Fibroblast of lung (primary cell): ENCODE data around the gene ANKRD65. TPM values are rescaled to one million over a fixed set of nuclear protein-coding genes. Genes with fewer than 3 reads are reported as not detected.

Experiments
- DNase-seq, 2 donors: peaks; one replicate each; pipeline versions ENCODE4 v3.0.0 to v3.0.0-alpha.2; 2010; ENCODE audit warnings: low read depth in 2 of 2
- H2AFZ ChIP-seq: 2 replicates; pipeline ENCODE4 v1.5.1; 2012; ENCODE audit warnings: low read length, control low read depth, inconsistent platforms
- H3K27ac ChIP-seq: 2 replicates; pipeline ENCODE4 v1.5.1; 2011; ENCODE audit warnings: low read length, control low read depth; ENCODE audit not compliant: insufficient read depth
- H3K27me3 ChIP-seq: 2 replicates; pipeline ENCODE4 v1.5.1; 2011; ENCODE audit warnings: mild to moderate bottlenecking, low read length; ENCODE audit not compliant: control insufficient read depth, insufficient read depth
- H3K36me3 ChIP-seq: 2 replicates; pipeline ENCODE4 v1.5.1; 2011; ENCODE audit warnings: low read length; ENCODE audit not compliant: control insufficient read depth, insufficient read depth
- H3K4me1 ChIP-seq: 2 replicates; pipeline ENCODE4 v1.5.1; 2011; ENCODE audit warnings: low read length; ENCODE audit not compliant: control insufficient read depth, insufficient read depth; ENCODE audit errors: extremely low read depth
- H3K4me2 ChIP-seq: 2 replicates; pipeline ENCODE4 v1.5.1; 2011; ENCODE audit warnings: low read length, control low read depth; ENCODE audit not compliant: insufficient read depth; ENCODE audit errors: extremely low read depth
- H3K4me3 ChIP-seq, 4 experiments: fragments of 200-600 bp in 1 of 4; sonication (generic) in 1 of 4; replicated peaks in 1 of 4; 2 replicates each; pipeline ENCODE4 v1.5.1; 2011 to 2016; ENCODE audit warnings: low read length in 4 of 4, low read depth in 3 of 4, mild to moderate bottlenecking in 3 of 4, control low read depth in 2 of 4, inconsistent platforms in 1 of 4, mixed read lengths in 1 of 4; ENCODE audit not compliant: insufficient read depth in 1 of 4; ENCODE audit errors: control extremely low read depth in 1 of 4
- H3K79me2 ChIP-seq: 2 replicates; pipeline ENCODE4 v1.5.1; 2012; ENCODE audit warnings: mild to moderate bottlenecking, low read length, inconsistent platforms; ENCODE audit not compliant: control insufficient read depth, insufficient read depth
- H3K9ac ChIP-seq: 2 replicates; pipeline ENCODE4 v1.5.1; 2011; ENCODE audit warnings: mild to moderate bottlenecking, low read length, control low read depth; ENCODE audit not compliant: insufficient read depth
- H3K9me3 ChIP-seq: 2 replicates; pipeline ENCODE4 v1.5.1; 2012; ENCODE audit warnings: low read depth, low read length; ENCODE audit not compliant: control insufficient read depth, insufficient read depth
- H4K20me1 ChIP-seq: 2 replicates; pipeline ENCODE4 v1.5.1; 2011; ENCODE audit warnings: low read length; ENCODE audit not compliant: control insufficient read depth, insufficient read depth; ENCODE audit errors: extremely low read depth
- EZH2 ChIP-seq: IDR thresholded peaks from 2 replicates; pipeline ENCODE4 v1.5.1; 2012; ENCODE audit warnings: low read length, control low read depth, mild to moderate bottlenecking; ENCODE audit errors: missing control alignments
- polyA plus RNA-seq, 2 donors: library from polyadenylated mRNA; depleted of rRNA in 1 of 2; stranded (reverse) in 1 of 2; unstranded in 1 of 2; fragments of >200 nt; gene quantifications; 2 replicates each; pipeline ENCODE4 v1.2.1, GENCODE V29; 2011 to 2012; ENCODE audit warnings: missing spikeins in 1 of 2
- total RNA-seq: library from RNA; depleted of rRNA; stranded (reverse); fragments of >200 nt; gene quantifications from 2 replicates; pipeline ENCODE4 v1.2.1, GENCODE V29; 2014
- TF ChIP-seq, protein P1 (sequence below), 2 donors: IDR thresholded peaks in 1 of 2; conservative IDR thresholded peaks in 1 of 2; 1 replicate in 1 of 2; 2 replicates in 1 of 2; pipeline ENCODE4 v1.5.1; 2011 to 2012; ENCODE audit warnings: low read length in 2 of 2, control low read depth in 1 of 2, inconsistent platforms in 1 of 2, low read depth in 1 of 2, mild to moderate bottlenecking in 1 of 2

The ANKRD65 gene
- total and polyA plus RNA-seq, 2 donors (not counting 1 experiment from before 2014, with no cell fraction given), result 0.84 to 2.0 TPM

DNA sequence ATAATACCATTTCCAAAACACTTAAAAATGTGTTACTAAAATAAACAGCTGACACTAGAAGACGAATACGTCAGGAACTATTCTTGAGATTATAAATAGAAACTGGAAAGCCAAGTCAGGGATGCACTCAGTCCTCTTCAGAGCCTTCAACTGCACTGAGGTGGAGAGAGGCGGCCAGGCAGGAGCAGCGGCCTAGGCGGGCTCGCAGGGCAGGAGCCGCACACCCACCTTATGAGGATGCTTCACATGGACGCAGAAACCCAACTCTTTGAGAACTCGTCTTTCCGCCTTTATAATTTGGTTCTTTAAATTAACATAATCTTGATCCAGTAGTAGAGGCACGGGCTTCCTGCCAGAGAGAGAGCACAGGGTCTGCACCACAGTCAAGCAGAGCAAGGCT lies 25.9 kb downstream of the ANKRD65 start:
- no peak for DNase-seq
- H4K20me1 ChIP-seq, result no peaks in the 10 kb centered on the region
- peaks cover 38% of the 10 kb centered on the region for H3K36me3 ChIP-seq

DNA sequence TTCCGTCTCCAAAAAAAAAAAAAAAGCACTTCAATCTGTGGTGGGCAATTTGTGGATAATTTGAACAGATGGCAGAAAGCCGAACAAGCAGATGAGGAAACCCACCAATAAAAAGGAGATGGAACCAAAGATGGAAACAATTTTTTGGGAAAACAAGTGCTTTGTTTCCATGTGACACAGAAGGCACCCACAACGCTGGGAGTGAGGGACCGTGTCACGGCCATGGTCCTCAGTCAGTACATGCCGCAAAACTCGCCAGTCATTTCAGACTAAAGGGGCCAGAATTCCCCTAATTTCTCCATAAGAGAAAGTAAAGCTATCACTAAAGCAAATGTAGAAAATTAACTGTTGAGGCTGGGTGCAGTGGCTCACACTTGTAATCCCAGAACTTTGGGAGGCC lies 27.0 kb downstream of the ANKRD65 start:
- TF ChIP-seq, protein P1, sequence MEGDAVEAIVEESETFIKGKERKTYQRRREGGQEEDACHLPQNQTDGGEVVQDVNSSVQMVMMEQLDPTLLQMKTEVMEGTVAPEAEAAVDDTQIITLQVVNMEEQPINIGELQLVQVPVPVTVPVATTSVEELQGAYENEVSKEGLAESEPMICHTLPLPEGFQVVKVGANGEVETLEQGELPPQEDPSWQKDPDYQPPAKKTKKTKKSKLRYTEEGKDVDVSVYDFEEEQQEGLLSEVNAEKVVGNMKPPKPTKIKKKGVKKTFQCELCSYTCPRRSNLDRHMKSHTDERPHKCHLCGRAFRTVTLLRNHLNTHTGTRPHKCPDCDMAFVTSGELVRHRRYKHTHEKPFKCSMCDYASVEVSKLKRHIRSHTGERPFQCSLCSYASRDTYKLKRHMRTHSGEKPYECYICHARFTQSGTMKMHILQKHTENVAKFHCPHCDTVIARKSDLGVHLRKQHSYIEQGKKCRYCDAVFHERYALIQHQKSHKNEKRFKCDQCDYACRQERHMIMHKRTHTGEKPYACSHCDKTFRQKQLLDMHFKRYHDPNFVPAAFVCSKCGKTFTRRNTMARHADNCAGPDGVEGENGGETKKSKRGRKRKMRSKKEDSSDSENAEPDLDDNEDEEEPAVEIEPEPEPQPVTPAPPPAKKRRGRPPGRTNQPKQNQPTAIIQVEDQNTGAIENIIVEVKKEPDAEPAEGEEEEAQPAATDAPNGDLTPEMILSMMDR (conservative IDR thresholded peaks at IDR 0.05 in 1 of 2, IDR thresholded peaks at IDR 0.05 in 1 of 2; ENCODE audit: low read depth in 1 of 2, low read length in 2 of 2), result no peak
- no peak for TF ChIP-seq EZH2
- no peak overlapping the region for H3K4me2 ChIP-seq
- H3K4me3 ChIP-seq, result no peak overlapping the region
- no peak overlapping the region for H3K9ac ChIP-seq
- no peak overlapping the region for H2AFZ ChIP-seq
- no peaks in the 10 kb centered on the region for H3K9me3 ChIP-seq
- H3K79me2 ChIP-seq, result peaks cover 36% of the 10 kb centered on the region
- H3K4me1 ChIP-seq, result peaks cover 7% of the 10 kb centered on the region
- H4K20me1 ChIP-seq, result no peaks in the 10 kb centered on the region
- H3K36me3 ChIP-seq, result peaks cover 43% of the 10 kb centered on the region
- DNase-seq, result no peak
- no peaks in the 10 kb centered on the region for H3K27me3 ChIP-seq
- H3K27ac ChIP-seq, result no peak overlapping the region

More for the DNA sequence above, 25.9 kb downstream of the ANKRD65 start:
- no peaks in the 10 kb centered on the region for H3K27me3 ChIP-seq
- H3K79me2 ChIP-seq, result peaks cover 44% of the 10 kb centered on the region
- H3K4me1 ChIP-seq, result peaks cover 9% of the 10 kb centered on the region
- H3K4me2 ChIP-seq, result no peak overlapping the region
- no peak overlapping the region for H2AFZ ChIP-seq
- TF ChIP-seq, protein P1 (conservative IDR thresholded peaks at IDR 0.05 in 1 of 2, IDR thresholded peaks at IDR 0.05 in 1 of 2; ENCODE audit: low read depth in 1 of 2, low read length in 2 of 2), result no peak
- TF ChIP-seq EZH2, result no peak
- no peak overlapping the region for H3K9ac ChIP-seq
- H3K9me3 ChIP-seq, result no peaks in the 10 kb centered on the region
- H3K4me3 ChIP-seq, result no peak overlapping the region
- H3K27ac ChIP-seq, result no peak overlapping the region

DNA sequence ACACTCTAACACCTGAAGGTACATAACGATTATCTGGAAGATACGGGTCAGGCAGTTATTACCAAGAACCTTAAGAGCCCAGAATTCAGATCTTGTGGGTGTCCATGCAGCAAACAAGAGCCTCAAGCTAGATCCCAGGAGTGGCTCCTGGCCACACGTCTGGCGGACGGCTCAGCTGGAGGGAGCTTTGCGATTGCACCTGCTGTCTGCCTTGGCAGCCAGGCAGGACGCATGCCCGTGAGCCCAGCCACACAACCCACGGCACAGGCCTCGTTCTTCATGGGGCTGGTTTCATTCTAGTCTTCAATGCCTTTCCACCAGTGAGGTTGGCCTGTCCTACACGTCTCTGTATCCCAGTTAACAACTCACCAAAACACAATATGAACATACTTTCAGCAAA lies 27.6 kb downstream of the ANKRD65 start:
- H3K9ac ChIP-seq, result no peak overlapping the region
- H3K4me3 ChIP-seq, result no peak overlapping the region
- no peak for TF ChIP-seq EZH2
- TF ChIP-seq, protein P1 (conservative IDR thresholded peaks at IDR 0.05 in 1 of 2, IDR thresholded peaks at IDR 0.05 in 1 of 2; ENCODE audit: low read depth in 1 of 2, low read length in 2 of 2), result no peak
- DNase-seq, result no peak
- H2AFZ ChIP-seq, result no peak overlapping the region
- no peaks in the 10 kb centered on the region for H4K20me1 ChIP-seq
- peaks cover 7% of the 10 kb centered on the region for H3K4me1 ChIP-seq
- peaks cover 43% of the 10 kb centered on the region for H3K36me3 ChIP-seq
- peaks cover 31% of the 10 kb centered on the region for H3K79me2 ChIP-seq
- no peaks in the 10 kb centered on the region for H3K9me3 ChIP-seq
- H3K27me3 ChIP-seq, result no peaks in the 10 kb centered on the region
- H3K4me2 ChIP-seq, result no peak overlapping the region
- H3K27ac ChIP-seq, result no peak overlapping the region
